HG03342 (cell line): ENCODE measurements around the gene ZBTB16.

Experiments
- ATAC-seq: cut with Tn5 transposase; IDR thresholded peaks from one replicate; pipeline ENCODE4 v1.9.1; 2021; ENCODE audit warnings: mild to moderate bottlenecking, moderate library complexity; ENCODE audit not compliant: unreplicated experiment

ZBTB16 gene

GRCh38 chr11:114125531-114125930, 66.0 kb downstream of the ZBTB16 start:
- no peak for ATAC-seq

GRCh38 chr11:114125959-114126358, 66.4 kb downstream of the ZBTB16 start:
- ATAC-seq, result no peak

GRCh38 chr11:114128399-114128798, 68.9 kb downstream of the ZBTB16 start:
- no peak for ATAC-seq

- no peak for ATAC-seq
These were observed 69.6 kb downstream of the ZBTB16 start for GRCh38 chr11:114129142-114129541.

GRCh38 chr11:114129699-114130098, 70.2 kb downstream of the ZBTB16 start:
- ATAC-seq, result no peak

GRCh38 chr11:114130115-114130576, 70.6 kb downstream of the ZBTB16 start:
- ATAC-seq, result no peak

- ATAC-seq, result no peak
These were observed 71.2 kb downstream of the ZBTB16 start for GRCh38 chr11:114130629-114131277.

GRCh38 chr11:114131461-114131864, 72.0 kb downstream of the ZBTB16 start:
- no peak for ATAC-seq

GRCh38 chr11:114132417-114132816, 72.9 kb downstream of the ZBTB16 start:
- ATAC-seq, result no peak

- no peak for ATAC-seq
These were observed 73.5 kb downstream of the ZBTB16 start for GRCh38 chr11:114132944-114133394.

- no peak for ATAC-seq
These were observed 74.2 kb downstream of the ZBTB16 start for GRCh38 chr11:114133548-114134329.

GRCh38 chr11:114134870-114135269, 75.4 kb downstream of the ZBTB16 start:
- no peak for ATAC-seq

- no peak for ATAC-seq
These were observed 76.2 kb downstream of the ZBTB16 start for GRCh38 chr11:114135737-114136151.

GRCh38 chr11:114136686-114137640, 77.5 kb downstream of the ZBTB16 start:
- no peak for ATAC-seq

GRCh38 chr11:114137838-114138237, 78.3 kb downstream of the ZBTB16 start:
- no peak for ATAC-seq

- no peak for ATAC-seq
These were observed 78.9 kb downstream of the ZBTB16 start for GRCh38 chr11:114138411-114138810.

GRCh38 chr11:114140826-114141225, 81.3 kb downstream of the ZBTB16 start:
- no peak for ATAC-seq

GRCh38 chr11:114141863-114142580, 82.5 kb downstream of the ZBTB16 start:
- ATAC-seq, result no peak

- no peak for ATAC-seq
These were observed 83.2 kb downstream of the ZBTB16 start for GRCh38 chr11:114142707-114143106.

GRCh38 chr11:114145166-114145775, 85.8 kb downstream of the ZBTB16 start:
- ATAC-seq, result no peak
